Medulla oblongata (tissue), 1 donor: ENCODE measurements around the gene XIAP.
"Not testable (repeated sequence)": the region's sequence is repeated elsewhere in the genome, so short reads cannot be mapped to it uniquely, and the experiment has no call there.

ENCODE experiments used
- DNase-seq: peaks from one replicate; pipeline ENCODE4 v3.0.0-alpha.2; 2015; ENCODE audit errors: extremely low spot score

The XIAP gene

GRCh38 chrX:123859846-123860838, at the start of gene XIAP:
Gene XIAP (plus strand): TSS chrX:123860053. CDS start chrX:123885663, 25,610 bp downstream.
- DNase-seq = peak; percentile 72

GRCh38 chrX:123814343-123814742, 45.5 kb upstream of the XIAP start:
- DNase-seq = no peak

GRCh38 chrX:123814934-123815394, 44.9 kb upstream of the XIAP start:
- DNase-seq = not testable (repeated sequence)

- no peak for DNase-seq
Observed at GRCh38 chrX:123817288-123817894, 42.5 kb upstream of the XIAP start.

GRCh38 chrX:123818243-123818642, 41.6 kb upstream of the XIAP start:
- DNase-seq = no peak

- no peak for DNase-seq
Observed at GRCh38 chrX:123822965-123823364, 36.9 kb upstream of the XIAP start.

GRCh38 chrX:123830309-123830708, 29.5 kb upstream of the XIAP start:
- DNase-seq = no peak

GRCh38 chrX:123833387-123833786, 26.5 kb upstream of the XIAP start:
- peak; percentile 63 for DNase-seq

GRCh38 chrX:123834116-123834515, 25.7 kb upstream of the XIAP start:
- no peak for DNase-seq

GRCh38 chrX:123835661-123836371, 24.0 kb upstream of the XIAP start:
- DNase-seq = no peak

GRCh38 chrX:123845129-123845528, 14.7 kb upstream of the XIAP start:
- DNase-seq = not testable (repeated sequence)

- no peak for DNase-seq
Observed at GRCh38 chrX:123846577-123847038, 13.2 kb upstream of the XIAP start.

GRCh38 chrX:123847056-123847455, 12.8 kb upstream of the XIAP start:
- DNase-seq = no peak

- DNase-seq = no peak
Observed at GRCh38 chrX:123849096-123849495, 10.8 kb upstream of the XIAP start.

- DNase-seq = not testable (repeated sequence)
Observed at GRCh38 chrX:123849906-123850305, 9.9 kb upstream of the XIAP start.

GRCh38 chrX:123851079-123851478, 8.8 kb upstream of the XIAP start:
- no peak for DNase-seq

- no peak for DNase-seq
Observed at GRCh38 chrX:123854329-123854728, 5.5 kb upstream of the XIAP start.

GRCh38 chrX:123859409-123859845, 426 bp upstream of the XIAP start:
- DNase-seq = peak; percentile 78

GRCh38 chrX:123860983-123861382, 1.1 kb downstream of the XIAP start:
- peak; percentile 21 for DNase-seq

GRCh38 chrX:123869488-123869887, 9.6 kb downstream of the XIAP start:
- no peak for DNase-seq

GRCh38 chrX:123871309-123871708, 11.5 kb downstream of the XIAP start:
- no peak for DNase-seq

- DNase-seq = no peak
Observed at GRCh38 chrX:123873956-123874355, 14.1 kb downstream of the XIAP start.
